Glutamatergic neuron (in vitro differentiated cells): ENCODE measurements around the gene PSME3IP1. TPM values are rescaled to one million over a fixed set of nuclear protein-coding genes. Genes with fewer than 3 reads are reported as not detected.

Source experiments
- DNase-seq: peaks from one replicate; pipeline ENCODE4 v3.0.0; 2022
- H3K27ac Mint-ChIP-seq: one replicate; pipeline ENCODE4 v1.8.0; 2020; ENCODE audit warnings: mild to moderate bottlenecking, mixed read lengths, inconsistent platforms; ENCODE audit not compliant: unreplicated experiment
- H3K27me3 Mint-ChIP-seq: one replicate; pipeline ENCODE4 v1.8.0; 2020; ENCODE audit warnings: mild to moderate bottlenecking, moderate library complexity, mixed read lengths, inconsistent platforms; ENCODE audit not compliant: unreplicated experiment
- H3K36me3 Mint-ChIP-seq: one replicate; pipeline ENCODE4 v1.8.0; 2020; ENCODE audit warnings: mild to moderate bottlenecking, mixed read lengths, inconsistent platforms; ENCODE audit not compliant: unreplicated experiment
- H3K4me1 Mint-ChIP-seq: one replicate; pipeline ENCODE4 v1.8.0; 2020; ENCODE audit warnings: mild to moderate bottlenecking, low read depth, mixed read lengths, inconsistent platforms; ENCODE audit not compliant: unreplicated experiment
- H3K4me3 Mint-ChIP-seq: one replicate; pipeline ENCODE4 v1.8.0; 2020; ENCODE audit warnings: mild to moderate bottlenecking, mixed read lengths, inconsistent platforms; ENCODE audit not compliant: unreplicated experiment
- H3K9me3 Mint-ChIP-seq: one replicate; pipeline ENCODE4 v1.8.0; 2020; ENCODE audit warnings: mild to moderate bottlenecking, moderate library complexity, mixed read lengths, inconsistent platforms; ENCODE audit not compliant: unreplicated experiment
- CTCF ChIP-seq: fragments of 200-600 bp; sonication (generic); IDR thresholded peaks from one replicate; pipeline ENCODE4 v1.5.0; 2021; ENCODE audit not compliant: partially characterized antibody, unreplicated experiment
- total RNA-seq: library from RNA; stranded (reverse); fragmentation: NEBNext Ultra II Directional; extraction: Animal tissue kit (Norgen Biotek cat#: 25700); gene quantifications from one replicate; pipeline ENCODE4 v1.2.1, GENCODE V29; 2021; ENCODE audit not compliant: unreplicated experiment

Gene PSME3IP1
- total RNA-seq, 1 donor from 2014 or later, result 124 TPM

- Mint-ChIP-seq H3K27ac (no peak overlapping the region), H3K4me3 (no peak overlapping the region), H3K4me1 (no peaks in the 10 kb centered on the region), H3K9me3 (peaks cover 4% of the 10 kb centered on the region), H3K27me3 (peaks cover 8% of the 10 kb centered on the region), H3K36me3 (no peaks in the 10 kb centered on the region)
- no peak for DNase-seq
- no peak for TF ChIP-seq CTCF
These were observed 58.6 kb downstream of the PSME3IP1 start for GRCh38 chr16:57127037-57127763.

- no peak overlapping the region for H3K27ac Mint-ChIP-seq
- no peak for DNase-seq
- H3K4me1 Mint-ChIP-seq, result no peaks in the 10 kb centered on the region
- no peaks in the 10 kb centered on the region for H3K36me3 Mint-ChIP-seq
- TF ChIP-seq CTCF, result no peak
- peaks cover 4% of the 10 kb centered on the region for H3K9me3 Mint-ChIP-seq
- peaks cover 8% of the 10 kb centered on the region for H3K27me3 Mint-ChIP-seq
- H3K4me3 Mint-ChIP-seq, result no peak overlapping the region
These were observed 59.4 kb downstream of the PSME3IP1 start for GRCh38 chr16:57126411-57126810.

GRCh38 chr16:57125969-57126368, 59.9 kb downstream of the PSME3IP1 start:
- no peaks in the 10 kb centered on the region for H3K36me3 Mint-ChIP-seq
- H3K27ac Mint-ChIP-seq, result no peak overlapping the region
- DNase-seq, result no peak
- TF ChIP-seq CTCF, result no peak
- peaks cover 5% of the 10 kb centered on the region for H3K27me3 Mint-ChIP-seq
- H3K4me1 Mint-ChIP-seq, result no peaks in the 10 kb centered on the region
- H3K9me3 Mint-ChIP-seq, result peaks cover 4% of the 10 kb centered on the region
- no peak overlapping the region for H3K4me3 Mint-ChIP-seq

- H3K27me3 Mint-ChIP-seq, result peaks cover 5% of the 10 kb centered on the region
- H3K4me1 Mint-ChIP-seq, result no peaks in the 10 kb centered on the region
- peaks cover 4% of the 10 kb centered on the region for H3K9me3 Mint-ChIP-seq
- no peak for TF ChIP-seq CTCF
- H3K36me3 Mint-ChIP-seq, result no peaks in the 10 kb centered on the region
- no peak overlapping the region for H3K27ac Mint-ChIP-seq
- no peak overlapping the region for H3K4me3 Mint-ChIP-seq
- no peak for DNase-seq
These were observed 60.5 kb downstream of the PSME3IP1 start for GRCh38 chr16:57125376-57125775.

GRCh38 chr16:57123974-57124674, 61.7 kb downstream of the PSME3IP1 start:
- Mint-ChIP-seq H3K4me3 (no peak overlapping the region), H3K9me3 (peaks cover 4% of the 10 kb centered on the region), H3K4me1 (no peaks in the 10 kb centered on the region), H3K27me3 (peaks cover 4% of the 10 kb centered on the region), H3K36me3 (no peaks in the 10 kb centered on the region), H3K27ac (no peak overlapping the region)
- TF ChIP-seq CTCF, result no peak
- no peak for DNase-seq
